ENCODE data around the gene C6orf141. TPM values are rescaled to one million over a fixed set of nuclear protein-coding genes. Genes with fewer than 3 reads are reported as not detected.

C6orf141 gene
- total RNA-seq, 1 experiment from 2014 or later = 40.1 TPM

DNA sequence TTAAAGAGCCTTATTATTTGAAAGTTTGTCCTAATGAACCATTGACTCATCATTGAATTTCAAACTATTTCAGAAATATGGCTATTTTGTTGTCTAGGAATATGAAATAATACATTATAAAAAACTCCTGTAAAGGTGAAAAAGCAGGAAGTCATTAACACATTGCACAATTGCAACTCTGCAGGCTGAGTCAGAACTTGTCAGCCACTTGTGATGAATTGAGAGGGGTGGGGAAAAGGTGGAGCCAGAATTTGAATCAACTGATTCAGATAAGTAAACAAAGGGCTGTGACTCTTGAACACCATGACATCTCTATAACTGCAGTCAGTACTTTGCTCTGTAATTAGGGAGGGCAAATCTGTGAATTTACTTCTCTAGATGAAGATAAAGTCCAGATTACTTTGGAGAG lies 6.0 kb downstream of the C6orf141 start:
- DNase-seq = no peak

More for the DNA sequence above, 6.0 kb downstream of the C6orf141 start:
- H4K5ac ChIP-seq (ENCODE audit: insufficient read length, low read depth, low read length) = no peak overlapping the region
- TF ChIP-seq, protein P1, sequence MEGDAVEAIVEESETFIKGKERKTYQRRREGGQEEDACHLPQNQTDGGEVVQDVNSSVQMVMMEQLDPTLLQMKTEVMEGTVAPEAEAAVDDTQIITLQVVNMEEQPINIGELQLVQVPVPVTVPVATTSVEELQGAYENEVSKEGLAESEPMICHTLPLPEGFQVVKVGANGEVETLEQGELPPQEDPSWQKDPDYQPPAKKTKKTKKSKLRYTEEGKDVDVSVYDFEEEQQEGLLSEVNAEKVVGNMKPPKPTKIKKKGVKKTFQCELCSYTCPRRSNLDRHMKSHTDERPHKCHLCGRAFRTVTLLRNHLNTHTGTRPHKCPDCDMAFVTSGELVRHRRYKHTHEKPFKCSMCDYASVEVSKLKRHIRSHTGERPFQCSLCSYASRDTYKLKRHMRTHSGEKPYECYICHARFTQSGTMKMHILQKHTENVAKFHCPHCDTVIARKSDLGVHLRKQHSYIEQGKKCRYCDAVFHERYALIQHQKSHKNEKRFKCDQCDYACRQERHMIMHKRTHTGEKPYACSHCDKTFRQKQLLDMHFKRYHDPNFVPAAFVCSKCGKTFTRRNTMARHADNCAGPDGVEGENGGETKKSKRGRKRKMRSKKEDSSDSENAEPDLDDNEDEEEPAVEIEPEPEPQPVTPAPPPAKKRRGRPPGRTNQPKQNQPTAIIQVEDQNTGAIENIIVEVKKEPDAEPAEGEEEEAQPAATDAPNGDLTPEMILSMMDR (conservative IDR thresholded peaks at IDR 0.05) = no peak
- Mint-ChIP-seq H3K4me1 (peaks cover 39 to 51% of the 10 kb centered on the region in 2 experiments), H3K4me3 (peak overlapping the region in 1 of 2 experiments; percentile 8; a peak in 1 of 5 replicates), H3K27me3 (ENCODE audit: low read depth) (peaks cover 88% of the 10 kb centered on the region), H3K27ac (no peak overlapping the region), H3K36me3 (ENCODE audit: insufficient read depth in 1 of 3, low read depth in 3 of 3) (peaks cover 14 to 65% (median 65%) of the 10 kb centered on the region in 3 experiments), H3K9me3 (no peaks in the 10 kb centered on the region; a peak in 1 of 5 replicates)
- no peak overlapping the region for H2BK5ac ChIP-seq (ENCODE audit: insufficient read length, low read length)
- H3K79me1 ChIP-seq (ENCODE audit: insufficient read depth, low read depth, low read length, poor library complexity, severe bottlenecking) = no peaks in the 10 kb centered on the region
- no peaks in the 10 kb centered on the region for H4K20me1 ChIP-seq (ENCODE audit: control insufficient read depth, insufficient read depth, insufficient read length)
- H3K9me3 ChIP-seq (ENCODE audit: control insufficient read depth, low read depth, low read length) = no peaks in the 10 kb centered on the region
- H3K27ac ChIP-seq (ENCODE audit: insufficient read length, low read depth, low read length) = no peak overlapping the region
- no peak overlapping the region for H3K9ac ChIP-seq (ENCODE audit: extremely low read depth, insufficient read length, low read length)
- no peak overlapping the region for H2BK12ac ChIP-seq (ENCODE audit: insufficient read length, low read depth, low read length)
- H3K56ac ChIP-seq (ENCODE audit: insufficient read length, low read depth, low read length) = no peak overlapping the region
- H2AFZ ChIP-seq (ENCODE audit: low read length) = no peak overlapping the region
- H3K23ac ChIP-seq (ENCODE audit: insufficient read length, low read depth, low read length) = no peak overlapping the region
- H2BK15ac ChIP-seq (ENCODE audit: low read depth, low read length) = no peak overlapping the region
- H3K27me3 ChIP-seq (ENCODE audit: insufficient read depth, low read length) = peaks cover 17% of the 10 kb centered on the region
- no peak overlapping the region for H3K14ac ChIP-seq (ENCODE audit: insufficient read depth, low read length)
- H3K4me2 ChIP-seq (ENCODE audit: insufficient read depth, insufficient read length, low read length) = no peak overlapping the region
- H4K8ac ChIP-seq (replicated peaks; ENCODE audit: insufficient read length, low read depth, low read length) = no peak overlapping the region
- H3K23me2 ChIP-seq (ENCODE audit: insufficient read length, low read depth, low read length, poor library complexity, severe bottlenecking) = no peaks in the 10 kb centered on the region
- no peak overlapping the region for H3T11ph ChIP-seq (ENCODE audit: low read length)
- H2AK5ac ChIP-seq (ENCODE audit: insufficient read length, low read length) = no peak overlapping the region
- peaks cover 6% of the 10 kb centered on the region; the same call in 1 of the 2 replicates for H3K4me1 ChIP-seq (ENCODE audit: insufficient read depth, low read length)
- H3K4ac ChIP-seq (ENCODE audit: low read depth, low read length) = no peak overlapping the region
- H4K91ac ChIP-seq (ENCODE audit: insufficient read length, low read depth, low read length) = no peak overlapping the region
- no peaks in the 10 kb centered on the region for H3K79me2 ChIP-seq (ENCODE audit: insufficient read depth, low read length)
- no peak overlapping the region for H2BK20ac ChIP-seq (ENCODE audit: low read depth, low read length, poor library complexity, severe bottlenecking)
- H2BK120ac ChIP-seq (ENCODE audit: low read depth, low read length, poor library complexity, severe bottlenecking) = no peak overlapping the region
- H3K18ac ChIP-seq (ENCODE audit: insufficient read length, low read depth, low read length) = no peak overlapping the region

All from H9 (cell line).